ENCODE results near the gene UBAP1L.
A peak's percentile ranks its signal among the peaks of the same experiment; 100 is the strongest.
"Not testable (repeated sequence)": the region's sequence is repeated elsewhere in the genome, so short reads cannot be mapped to it uniquely, and the experiment has no call there.

UBAP1L gene

GRCh38 chr15:65085207-65085753 is 29.7 kb downstream of the UBAP1L start:
- Histone ChIP-seq H3K27me3 (ENCODE audit: low read depth) (no peaks in the 10 kb centered on the region), H3K4me3 (no peak overlapping the region), H3K9me3 (no peaks in the 10 kb centered on the region), H3K36me3 (replicated peaks) (no peaks in the 10 kb centered on the region), H3K4me1 (peaks cover 20% of the 10 kb centered on the region)
- DNase-seq (ENCODE audit: low spot score in 2 of 2): no peak
- in situ Hi-C loops (cut with MboI; ENCODE audit: low sequenced_read_pairs): loop anchor here (5.0 kb wide), 1 partner anchor 43 kb away; no protein-coding TSS in a partner anchor

- in situ Hi-C loops (cut with MboI; ENCODE audit: low sequenced_read_pairs): loop anchor here (5.0 kb wide), 1 partner anchor 42 kb away; no protein-coding TSS in a partner anchor
- DNase-seq (ENCODE audit: low spot score in 2 of 2): no peak
- no peak overlapping the region for H3K4me3 ChIP-seq
- H3K27me3 ChIP-seq (ENCODE audit: low read depth): no peaks in the 10 kb centered on the region
- peaks cover 20% of the 10 kb centered on the region for H3K4me1 ChIP-seq
- H3K36me3 ChIP-seq (replicated peaks): no peaks in the 10 kb centered on the region
- no peaks in the 10 kb centered on the region for H3K9me3 ChIP-seq
Observed at GRCh38 chr15:65084500-65085206, 30.3 kb downstream of the UBAP1L start.

GRCh38 chr15:65083262-65083701 is 31.7 kb downstream of the UBAP1L start:
- peaks cover 13% of the 10 kb centered on the region for H3K4me1 ChIP-seq
- H3K9me3 ChIP-seq: no peaks in the 10 kb centered on the region
- H3K36me3 ChIP-seq (replicated peaks): no peaks in the 10 kb centered on the region
- peak; percentile 85 to 94 for DNase-seq (ENCODE audit: low spot score in 2 of 2)
- H3K4me3 ChIP-seq: no peak overlapping the region
- no peaks in the 10 kb centered on the region for H3K27me3 ChIP-seq (ENCODE audit: low read depth)
- in situ Hi-C loops (cut with MboI; ENCODE audit: low sequenced_read_pairs): no loop called here

- H3K9me3 ChIP-seq: no peaks in the 10 kb centered on the region
- peaks cover 13% of the 10 kb centered on the region for H3K4me1 ChIP-seq
- peak in 1 of 2 experiments; percentile 44 for DNase-seq (ENCODE audit: low spot score in 2 of 2)
- no peaks in the 10 kb centered on the region for H3K36me3 ChIP-seq (replicated peaks)
- H3K4me3 ChIP-seq: no peak overlapping the region
- in situ Hi-C loops (cut with MboI; ENCODE audit: low sequenced_read_pairs): no loop called here
- H3K27me3 ChIP-seq (ENCODE audit: low read depth): no peaks in the 10 kb centered on the region
Observed at GRCh38 chr15:65082303-65082953, 32.6 kb downstream of the UBAP1L start.

- Histone ChIP-seq H3K9me3 (no peaks in the 10 kb centered on the region), H3K4me3 (no peak overlapping the region), H3K27me3 (ENCODE audit: low read depth) (no peaks in the 10 kb centered on the region), H3K4me1 (peaks cover 13% of the 10 kb centered on the region), H3K36me3 (replicated peaks) (no peaks in the 10 kb centered on the region)
- in situ Hi-C loops (cut with MboI; ENCODE audit: low sequenced_read_pairs): no loop called here
- DNase-seq (ENCODE audit: low spot score in 2 of 2): no peak
Observed at GRCh38 chr15:65081758-65082157, 33.2 kb downstream of the UBAP1L start.

- no peak overlapping the region for H3K4me3 ChIP-seq
- no peaks in the 10 kb centered on the region for H3K9me3 ChIP-seq
- H3K4me1 ChIP-seq: peaks cover 13% of the 10 kb centered on the region
- no peaks in the 10 kb centered on the region for H3K27me3 ChIP-seq (ENCODE audit: low read depth)
- no peak for DNase-seq (ENCODE audit: low spot score in 2 of 2)
- no peaks in the 10 kb centered on the region for H3K36me3 ChIP-seq (replicated peaks)
- in situ Hi-C loops (cut with MboI; ENCODE audit: low sequenced_read_pairs): no loop called here
Observed at GRCh38 chr15:65081270-65081669, 33.7 kb downstream of the UBAP1L start.

GRCh38 chr15:65079580-65079979 is 35.4 kb downstream of the UBAP1L start:
- in situ Hi-C loops (cut with MboI; ENCODE audit: low sequenced_read_pairs): no loop called here
- DNase-seq (ENCODE audit: low spot score in 2 of 2): no peak
- Histone ChIP-seq H3K27me3 (ENCODE audit: low read depth) (no peaks in the 10 kb centered on the region), H3K4me3 (no peak overlapping the region), H3K9me3 (no peaks in the 10 kb centered on the region), H3K4me1 (peaks cover 13% of the 10 kb centered on the region), H3K36me3 (replicated peaks) (no peaks in the 10 kb centered on the region)

GRCh38 chr15:65077981-65078352 is 37.0 kb downstream of the UBAP1L start:
- H3K9me3 ChIP-seq: no peaks in the 10 kb centered on the region
- DNase-seq (ENCODE audit: low spot score in 2 of 2): no peak
- H3K4me1 ChIP-seq: peaks cover 5% of the 10 kb centered on the region
- in situ Hi-C loops (cut with MboI; ENCODE audit: low sequenced_read_pairs): no loop called here
- no peaks in the 10 kb centered on the region for H3K36me3 ChIP-seq (replicated peaks)
- H3K27me3 ChIP-seq (ENCODE audit: low read depth): no peaks in the 10 kb centered on the region
- no peak overlapping the region for H3K4me3 ChIP-seq

GRCh38 chr15:65077291-65077980 is 37.6 kb downstream of the UBAP1L start:
- Histone ChIP-seq H3K4me1 (peaks cover under 1% of the 10 kb centered on the region; the same call in 1 of the 2 replicates), H3K27me3 (ENCODE audit: low read depth) (no peaks in the 10 kb centered on the region), H3K36me3 (replicated peaks) (no peaks in the 10 kb centered on the region), H3K4me3 (no peak overlapping the region), H3K9me3 (no peaks in the 10 kb centered on the region)
- in situ Hi-C loops (cut with MboI; ENCODE audit: low sequenced_read_pairs): no loop called here
- DNase-seq (ENCODE audit: low spot score in 2 of 2): no peak

GRCh38 chr15:65076486-65077290 is 38.3 kb downstream of the UBAP1L start, which contains the start of gene KBTBD13:
TSS of gene KBTBD13 (plus strand) at chr15:65076746. CDS start at chr15:65076816, 70 bp downstream.
- no peak within 1 kb of the TSS for H3K4me3 ChIP-seq
- H3K4me1 ChIP-seq: no peaks in the 10 kb centered on the region
- no peaks in the 10 kb centered on the region for H3K9me3 ChIP-seq
- DNase-seq (ENCODE audit: low spot score in 2 of 2): no peak
- in situ Hi-C loops (cut with MboI; ENCODE audit: low sequenced_read_pairs): no loop called here
- H3K27me3 ChIP-seq (ENCODE audit: low read depth): no peaks in the 10 kb centered on the region
- no peaks in the 10 kb centered on the region for H3K36me3 ChIP-seq (replicated peaks)

- DNase-seq (ENCODE audit: low spot score in 2 of 2); H3K9me3 ChIP-seq; H3K27me3 ChIP-seq (ENCODE audit: low read depth); H3K4me1 ChIP-seq; H3K4me3 ChIP-seq; H3K36me3 ChIP-seq (replicated peaks); in situ Hi-C loops (cut with MboI; ENCODE audit: low sequenced_read_pairs): not testable (repeated sequence)
Observed at GRCh38 chr15:65075607-65076395, 39.2 kb downstream of the UBAP1L start.

- H3K36me3 ChIP-seq (replicated peaks); H3K4me1 ChIP-seq; DNase-seq (ENCODE audit: low spot score in 2 of 2); H3K27me3 ChIP-seq (ENCODE audit: low read depth); H3K4me3 ChIP-seq; in situ Hi-C loops (cut with MboI; ENCODE audit: low sequenced_read_pairs); H3K9me3 ChIP-seq: not testable (repeated sequence)
Observed at GRCh38 chr15:65074946-65075345, 40.1 kb downstream of the UBAP1L start.
